ENCODE data around the gene GADD45A.

GADD45A gene

GRCh38 chr1:67691712-67692111, 6.7 kb downstream of the GADD45A start (continued):
- 0 out of 2 replicates have a peak, but pooled peaks have one; percentile 20 for TF ChIP-seq INSM2 (tag by site-specific recombination; IDR thresholded peaks at IDR 0.05)
- TF ChIP-seq ZNF211 (tag by site-specific recombination; IDR thresholded peaks at IDR 0.05; ENCODE audit: low read depth) = no peak
- TF ChIP-seq SP2 (tag by site-specific recombination; IDR thresholded peaks at IDR 0.05) = no peak
- no peak for TF ChIP-seq ZBTB49 (tag by site-specific recombination; IDR thresholded peaks at IDR 0.05; ENCODE audit: low read depth)
- peak; percentile 49; the same call in 1 of the 2 replicates for TF ChIP-seq ZNF366 (tag by site-specific recombination; conservative IDR thresholded peaks at IDR 0.05)
- no peak for TF ChIP-seq GLI2 (tag by site-specific recombination; IDR thresholded peaks at IDR 0.05; ENCODE audit: borderline replicate concordance, low read depth)
- TF ChIP-seq ZNF585B (tag by site-specific recombination; IDR thresholded peaks at IDR 0.05) = no peak
- TF ChIP-seq REPIN1 (tag by site-specific recombination; IDR thresholded peaks at IDR 0.05; ENCODE audit: low read depth) = no peak
- TF ChIP-seq ZEB2 (tag by site-specific recombination; IDR thresholded peaks at IDR 0.05) = peak; percentile 50; the same call in 1 of the 2 replicates
- peak; percentile 68 for TF ChIP-seq SP7 (tag by site-specific recombination; IDR thresholded peaks at IDR 0.05)
- no peak for TF ChIP-seq ZNF18 (tag by site-specific recombination; IDR thresholded peaks at IDR 0.05)
- no peak for TF ChIP-seq ZFHX2 (tag by site-specific recombination; conservative IDR thresholded peaks at IDR 0.05)

GRCh38 chr1:67695963-67696362, 11.0 kb downstream of the GADD45A start:
- POLR2A ChIA-PET = no interaction called here

More at GRCh38 chr1:67695963-67696362, 11.0 kb downstream of the GADD45A start:
- H3K27ac ChIP-seq (ENCODE audit: extremely low read depth, low read depth, low read length) = no peak overlapping the region
- CTCF ChIA-PET = interaction anchor here (0.6 kb wide), 1 partner anchor 42 kb away, joined by 3 read pairs; no protein-coding TSS in a partner anchor
- no peaks in the 10 kb centered on the region for H3K4me1 ChIP-seq (ENCODE audit: control insufficient read depth, insufficient read depth, low read length)
- no peak overlapping the region for H3K4me3 ChIP-seq (ENCODE audit: low read depth, low read length)
- H3K9me3 ChIP-seq (ENCODE audit: control insufficient read depth, insufficient read depth, low read depth, low read length) = no peaks in the 10 kb centered on the region
- TF ChIP-seq ZNF510 (tag by site-specific recombination; IDR thresholded peaks at IDR 0.05; ENCODE audit: insufficient replicate concordance) (no peak), KLF10 (tag by site-specific recombination; IDR thresholded peaks at IDR 0.05) (no peak), ZNF391 (tag by site-specific recombination; IDR thresholded peaks at IDR 0.05; ENCODE audit: borderline replicate concordance, low read depth) (no peak), ZNF514 (tag by site-specific recombination; IDR thresholded peaks at IDR 0.05) (no peak), ZNF645 (tag by site-specific recombination; IDR thresholded peaks at IDR 0.05) (no peak), SCRT2 (tag by site-specific recombination; IDR thresholded peaks at IDR 0.05) (peak; percentile 55; the same call in 1 of the 2 replicates), BCL11A (tag by site-specific recombination; IDR thresholded peaks at IDR 0.05; ENCODE audit: low read depth) (no peak), ZBTB26 (tag by site-specific recombination; optimal IDR thresholded peaks at IDR 0.05) (no peak), ZFP3 (tag by site-specific recombination; IDR thresholded peaks at IDR 0.05; ENCODE audit: low read depth) (peak; percentile 60)
- H3K36me3 ChIP-seq (ENCODE audit: control insufficient read depth in 2 of 2, insufficient read depth in 1 of 2, low read length in 2 of 2) = peaks cover 2 to 14% of the 10 kb centered on the region in 2 experiments; a peak in 1 of 3 replicates
